HepG2 (cell line): ENCODE measurements around the gene MEGF6. TPM values are rescaled to one million over a fixed set of nuclear protein-coding genes. Genes with fewer than 3 reads are reported as not detected.

Source experiments
- ATAC-seq: fragments of 200-7000 bp; cut with Tn5 transposase; 3 replicates; pipeline ENCODE4 v1.9.1; 2020; ENCODE audit warnings: mild to moderate bottlenecking, moderate library complexity
- BruUV-seq: library from RNA; stranded (reverse); fragments of 400-500 nt; replicated peaks from 2 replicates; lab custom pipeline; 2021; lab: Mats Ljungman, UMichigan
- CTCF ChIA-PET: fragments of 300-600 bp; formaldehyde crosslinking; extraction: SDS; loops from one replicate; lab custom pipeline; 2021; ENCODE audit warnings: low total read pairs, inconsistent platforms, low intra/inter-chr PET ratio; lab: Yijun Ruan, JAX
- POLR2A ChIA-PET: fragments of 350-600 bp; sonication (Branson Sonifier 250); formaldehyde crosslinking; loops from one replicate; lab custom pipeline; 2020; ENCODE audit warnings: antibody characterized with exemption, inconsistent platforms; lab: Yijun Ruan, JAX
- DNase-seq: peaks from one replicate; pipeline ENCODE4 v3.0.0-alpha.2; 2015; ENCODE audit warnings: low spot score
- FAIRE-seq: peaks from 3 replicates; lab custom pipeline; 2011; peaks lifted over from hg19 to GRCh38; lab: Jason Lieb, UNC
- H2AFZ ChIP-seq: one replicate; pipeline ENCODE4 v1.6.1; 2011; ENCODE audit warnings: low read length, inconsistent platforms
- H3K27ac ChIP-seq: fragments of 300-600 bp; 3 replicates; pipeline ENCODE4 v1.8.0; 2011; ENCODE audit warnings: mixed run types, mild to moderate bottlenecking, mixed read lengths, low read length, inconsistent platforms; ENCODE audit not compliant: insufficient read depth; ENCODE audit errors: extremely low read length
- H3K27me3 ChIP-seq, 2 experiments: fragments of 200-600 bp in 1 of 2; 2 replicates in 1 of 2; 3 replicates in 1 of 2; pipeline versions ENCODE4 v1.6.0 to v1.8.0; 2011; ENCODE audit warnings: low read length in 2 of 2, mild to moderate bottlenecking in 2 of 2, moderate library complexity in 2 of 2, inconsistent platforms in 1 of 2; ENCODE audit not compliant: insufficient read depth in 2 of 2, control insufficient read depth in 1 of 2
- H3K36me3 ChIP-seq, 2 experiments: fragments of 200-600 bp in 1 of 2; replicated peaks in 1 of 2; 2 replicates in 1 of 2; 3 replicates in 1 of 2; pipeline versions ENCODE4 v1.5.1 to v1.8.0; 2011; ENCODE audit warnings: low read length in 2 of 2, inconsistent platforms in 1 of 2; ENCODE audit not compliant: insufficient read depth in 2 of 2, control insufficient read depth in 1 of 2
- H3K4me1 ChIP-seq: 2 replicates; pipeline ENCODE4 v1.5.1; 2012; ENCODE audit warnings: low read length, inconsistent platforms; ENCODE audit not compliant: insufficient read depth
- H3K4me2 ChIP-seq: 2 replicates; pipeline ENCODE4 v1.6.0; 2011; ENCODE audit warnings: low read depth, low read length, inconsistent platforms
- H3K4me3 ChIP-seq, 3 experiments: fragments of 200-600 bp in 1 of 3; sonication (generic), shearing (Covaris generic) in 1 of 3; replicated peaks in 1 of 3; 2 replicates each; pipeline ENCODE4 v1.5.1; 2011 to 2016; ENCODE audit warnings: low read length in 3 of 3, inconsistent platforms in 2 of 3, low read depth in 2 of 3, mild to moderate bottlenecking in 2 of 3, control low read depth in 1 of 3, mixed read lengths in 1 of 3; ENCODE audit not compliant: insufficient read depth in 1 of 3
- H3K79me2 ChIP-seq: one replicate; pipeline ENCODE4 v1.6.1; 2011; ENCODE audit warnings: low read length, inconsistent platforms; ENCODE audit not compliant: insufficient read depth
- H3K9ac ChIP-seq: 2 replicates; pipeline ENCODE4 v1.6.0; 2011; ENCODE audit warnings: mild to moderate bottlenecking, low read depth, low read length, inconsistent platforms; ENCODE audit not compliant: insufficient read depth
- H3K9me3 ChIP-seq: 2 replicates; pipeline ENCODE4 v1.5.1; 2012; ENCODE audit warnings: mild to moderate bottlenecking, low read length
- H4K20me1 ChIP-seq: 2 replicates; pipeline ENCODE4 v1.6.0; 2011; ENCODE audit warnings: inconsistent platforms, mild to moderate bottlenecking, low read length, moderate library complexity; ENCODE audit not compliant: insufficient read depth
- EEA1 ChIP-seq: sonication (generic); formaldehyde crosslinking; IDR thresholded peaks from 2 replicates; pipeline ENCODE4 v1.5.1; 2020; ENCODE audit warnings: mild to moderate bottlenecking, missing genetic modification reagents, borderline replicate concordance
- EZH2 ChIP-seq: conservative IDR thresholded peaks from 2 replicates; pipeline ENCODE4 v1.6.1; 2012; ENCODE audit warnings: mild to moderate bottlenecking, low read depth, low read length, moderate library complexity
- FOXK1 ChIP-seq: sonication (generic); formaldehyde crosslinking; IDR thresholded peaks from 2 replicates; pipeline ENCODE4 v1.4.0; 2020; ENCODE audit warnings: low read depth, missing genetic modification reagents, borderline replicate concordance
- HDAC2 ChIP-seq: sonication (generic); formaldehyde crosslinking; IDR thresholded peaks from 2 replicates; pipeline ENCODE4 v1.4.0; 2020; ENCODE audit warnings: missing genetic modification reagents
- JDP2 ChIP-seq: sonication (generic); formaldehyde crosslinking; IDR thresholded peaks from 2 replicates; pipeline ENCODE4 v1.8.1; 2022; ENCODE audit warnings: missing genetic modification reagents, borderline replicate concordance
- PHF20 ChIP-seq: sonication (generic); formaldehyde crosslinking; IDR thresholded peaks from 2 replicates; pipeline ENCODE4 v1.5.0; 2020; ENCODE audit warnings: mild to moderate bottlenecking, missing genetic modification reagents
- RNF2 ChIP-seq: fragments of 450-650 bp; conservative IDR thresholded peaks from 2 replicates; pipeline ENCODE4 v1.6.1; 2016; ENCODE audit warnings: low read depth
- SMYD3 ChIP-seq: sonication (generic); formaldehyde crosslinking; IDR thresholded peaks from 2 replicates; pipeline ENCODE4 v1.8.1; 2023; ENCODE audit warnings: mild to moderate bottlenecking, missing genetic modification reagents
- TAF15 ChIP-seq: fragments of 200-400 bp; formaldehyde crosslinking; IDR thresholded peaks from one replicate; pipeline ENCODE4 v1.6.1; 2018; ENCODE audit warnings: mild to moderate bottlenecking, low read depth, low read length; ENCODE audit not compliant: poor library complexity, severe bottlenecking
- XBP1 ChIP-seq: sonication (generic); formaldehyde crosslinking; IDR thresholded peaks from 2 replicates; pipeline ENCODE4 v1.5.0; 2020; ENCODE audit warnings: missing genetic modification reagents
- ZNF124 ChIP-seq: sonication (generic); formaldehyde crosslinking; IDR thresholded peaks from 2 replicates; pipeline ENCODE4 v1.4.0; 2020; ENCODE audit warnings: missing genetic modification reagents
- ZNF558 ChIP-seq: sonication (generic); formaldehyde crosslinking; IDR thresholded peaks from 2 replicates; pipeline ENCODE4 v1.9.0; 2022; ENCODE audit warnings: mild to moderate bottlenecking, missing genetic modification reagents, borderline replicate concordance
- ZNF703 ChIP-seq: sonication (generic); formaldehyde crosslinking; IDR thresholded peaks from 2 replicates; pipeline ENCODE4 v1.5.1; 2020; ENCODE audit warnings: missing genetic modification reagents, mild to moderate bottlenecking, moderate library complexity, borderline replicate concordance
- WGBS: methylation state at CpG from one replicate; pipeline ENCODE4 v1.1.6; 2017; ENCODE audit warnings: low lambda C conversion rate; 5-methylcytosine and 5-hydroxymethylcytosine counted together
- in situ Hi-C: cut with HindIII; loops from 2 replicates; pipeline ENCODE4 v1.10.0; 2017; ENCODE audit warnings: low pct_unique_long_range_greater_than_20kb; ENCODE audit not compliant: extremely low pct_ligation_motif_present
- intact Hi-C: fragments of 100-400 bp; cut with micrococcal nuclease; formaldehyde crosslinking; loops from one replicate; pipeline ENCODE4 v1.10.0; 2022; ENCODE audit not compliant: unreplicated experiment
- polyA plus RNA-seq, 8 experiments: library from polyadenylated mRNA; depleted of rRNA in 3 of 8; stranded (reverse) in 7 of 8; unstranded in 1 of 8; fragments of >200 nt; fragmentation: Illumina TruSeq in 4 of 8; extraction: Trizol in 4 of 8; gene quantifications; 2 replicates each; pipeline versions ENCODE4 v1.2.1 to v1.2.3, GENCODE V29; 2011 to 2016; ENCODE audit warnings: low read depth in 4 of 8, missing spikeins in 1 of 8, mixed read lengths in 1 of 8; ENCODE audit not compliant: insufficient read depth in 1 of 8
- total RNA-seq, 5 experiments: library from RNA; depleted of rRNA; stranded (reverse); fragments of >200 nt; fragmentation: Illumina TruSeq; extraction: Trizol; gene quantifications; 2 replicates each; pipeline ENCODE4 v1.2.3, GENCODE V29; 2016; ENCODE audit warnings: low read depth in 1 of 5
- TF ChIP-seq, protein P1 (sequence below): sonication (generic); formaldehyde crosslinking; IDR thresholded peaks from 2 replicates; pipeline ENCODE4 v1.4.0; 2020; ENCODE audit warnings: missing genetic modification reagents
- TF ChIP-seq, protein P2 (sequence below), 2 experiments: sonication (generic) in 1 of 2; formaldehyde crosslinking in 1 of 2; IDR thresholded peaks; 2 replicates each; pipeline versions ENCODE4 v1.4.0 to v1.6.1; 2018 to 2020; ENCODE audit warnings: missing genetic modification reagents in 2 of 2, borderline replicate concordance in 1 of 2, low read depth in 1 of 2, mild to moderate bottlenecking in 1 of 2, missing biosample characterization in 1 of 2

The MEGF6 gene
- total and polyA plus RNA-seq, 2 of the 13 experiments (the other 11 are each of a cell fraction or from before 2014, with no cell fraction given), result 1.9 TPM

DNA sequence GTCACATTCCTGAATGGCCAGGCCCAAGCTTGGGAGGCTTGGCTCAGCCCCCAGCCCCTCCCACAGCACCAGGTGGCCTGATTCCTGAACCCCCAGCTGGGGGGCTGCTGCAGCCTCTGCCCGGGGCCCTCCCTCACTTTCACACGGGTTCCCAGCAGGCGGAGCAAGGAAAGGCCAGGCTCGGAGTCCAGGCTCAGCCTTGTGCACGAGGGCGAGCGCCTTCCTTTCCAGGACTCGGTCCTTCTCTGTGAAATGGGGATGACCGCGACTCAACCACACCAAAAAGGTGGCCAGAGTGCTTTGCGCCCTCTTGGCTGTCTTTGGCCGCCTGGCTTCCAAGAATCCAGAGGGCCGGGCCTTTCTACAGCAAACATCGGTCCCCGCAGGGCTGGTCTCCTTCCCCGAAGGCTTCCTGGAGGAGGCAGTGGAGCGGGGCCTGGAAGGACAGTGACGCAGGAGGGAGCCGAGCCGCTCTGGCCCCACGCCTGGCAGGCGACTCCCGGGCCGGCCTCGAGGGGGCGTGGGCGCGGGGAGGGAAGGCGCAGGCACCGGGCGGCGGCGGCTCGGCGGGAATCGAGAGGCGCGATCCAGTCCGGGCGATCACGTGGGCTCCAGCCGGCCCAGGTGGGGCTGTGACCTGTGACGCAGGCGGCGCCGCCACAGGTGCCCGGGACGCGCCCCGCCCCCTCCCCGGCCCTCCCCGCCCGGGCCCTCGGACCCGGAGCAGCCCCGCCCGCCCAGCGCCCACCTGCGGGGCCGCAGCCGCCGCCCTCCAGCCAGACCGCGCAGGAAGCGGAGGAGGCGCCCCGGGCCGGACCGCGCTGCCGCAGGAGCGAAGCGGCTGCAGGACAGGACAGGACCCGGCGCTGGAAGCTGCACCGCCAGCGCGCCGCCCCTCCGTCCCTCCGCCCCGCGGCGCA, 157.2 kb downstream of the MEGF6 start, which contains the start of gene ARHGEF16:
TSS of gene ARHGEF16 (plus strand) at position 775 of the 920 bp plus-strand sequence. CDS start 8,420 bp downstream, outside the sequence.
- H3K4me3 ChIP-seq, result peak within 1 kb of the TSS; percentile 67 to 79 (median 70)
- CTCF ChIA-PET, result interaction anchor here (0.9 to 4.4 kb wide), 3 partner anchors 18 to 29 kb away, joined by 3 to 70 read pairs (median 57); no protein-coding TSS in a partner anchor
- DNase-seq (peak; percentile 72), FAIRE-seq (no peak), ATAC-seq (peak; percentile 17)
- in situ Hi-C loops, result no loop called here
- no peaks in the 10 kb centered on the region for H3K9me3 ChIP-seq
- H3K27me3 ChIP-seq, result no peaks in the 10 kb centered on the region
- H3K4me2 ChIP-seq, result peak within 1 kb of the TSS; percentile 99
- intact Hi-C loops, result loop anchor here (1.0 to 5.0 kb wide), 3 partner anchors 17 to 168 kb away; no protein-coding TSS in a partner anchor
- H3K27ac ChIP-seq, result peak within 1 kb of the TSS; percentile 98
- H3K4me1 ChIP-seq, result peaks cover 83% of the 10 kb centered on the region
- H2AFZ ChIP-seq, result no peak within 1 kb of the TSS
- POLR2A ChIA-PET, result interaction anchor here (1.0 to 11.4 kb wide), 6 partner anchors 9 to 31 kb away, joined by 3 to 282 read pairs (median 10); no protein-coding TSS in a partner anchor
- BruUV-seq, result no TSS peak
- H4K20me1 ChIP-seq, result no peaks in the 10 kb centered on the region; the same call in 1 of the 2 replicates
- H3K36me3 ChIP-seq, result no peaks in the 10 kb centered on the region
- peak within 1 kb of the TSS; percentile 86 for H3K9ac ChIP-seq
- peaks cover 24% of the 10 kb centered on the region for H3K79me2 ChIP-seq
- 13% methylated on average over 9 of the region's 84 CpGs for WGBS
- TF ChIP-seq XBP1 (CRISPR knock-in tag) (no peak), TAF15 (no peak), RNF2 (peak; percentile 76; the same call in 1 of the 2 replicates), ZNF558 (CRISPR knock-in tag) (peak; percentile 41; the same call in 1 of the 2 replicates), JDP2 (CRISPR knock-in tag) (peak; percentile 33; the same call in 1 of the 2 replicates), EEA1 (0 out of 2 replicates have a peak, but pooled peaks have one; percentile 13), EZH2 (no peak), HDAC2 (CRISPR knock-in tag) (peak; percentile 75; the same call in 1 of the 2 replicates), ZNF124 (CRISPR knock-in tag) (no peak; the same call in 1 of the 2 replicates), FOXK1 (no peak), ZNF703 (CRISPR knock-in tag) (peak; percentile 52; the same call in 1 of the 2 replicates), SMYD3 (0 out of 2 replicates have a peak, but pooled peaks have one; percentile 34), PHF20 (CRISPR knock-in tag) (0 out of 2 replicates have a peak, but pooled peaks have one; percentile 30)
- TF ChIP-seq, protein P1, sequence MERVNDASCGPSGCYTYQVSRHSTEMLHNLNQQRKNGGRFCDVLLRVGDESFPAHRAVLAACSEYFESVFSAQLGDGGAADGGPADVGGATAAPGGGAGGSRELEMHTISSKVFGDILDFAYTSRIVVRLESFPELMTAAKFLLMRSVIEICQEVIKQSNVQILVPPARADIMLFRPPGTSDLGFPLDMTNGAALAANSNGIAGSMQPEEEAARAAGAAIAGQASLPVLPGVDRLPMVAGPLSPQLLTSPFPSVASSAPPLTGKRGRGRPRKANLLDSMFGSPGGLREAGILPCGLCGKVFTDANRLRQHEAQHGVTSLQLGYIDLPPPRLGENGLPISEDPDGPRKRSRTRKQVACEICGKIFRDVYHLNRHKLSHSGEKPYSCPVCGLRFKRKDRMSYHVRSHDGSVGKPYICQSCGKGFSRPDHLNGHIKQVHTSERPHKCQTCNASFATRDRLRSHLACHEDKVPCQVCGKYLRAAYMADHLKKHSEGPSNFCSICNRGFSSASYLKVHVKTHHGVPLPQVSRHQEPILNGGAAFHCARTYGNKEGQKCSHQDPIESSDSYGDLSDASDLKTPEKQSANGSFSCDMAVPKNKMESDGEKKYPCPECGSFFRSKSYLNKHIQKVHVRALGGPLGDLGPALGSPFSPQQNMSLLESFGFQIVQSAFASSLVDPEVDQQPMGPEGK (CRISPR knock-in tag), result peak; percentile 12
- TF ChIP-seq, protein P2, sequence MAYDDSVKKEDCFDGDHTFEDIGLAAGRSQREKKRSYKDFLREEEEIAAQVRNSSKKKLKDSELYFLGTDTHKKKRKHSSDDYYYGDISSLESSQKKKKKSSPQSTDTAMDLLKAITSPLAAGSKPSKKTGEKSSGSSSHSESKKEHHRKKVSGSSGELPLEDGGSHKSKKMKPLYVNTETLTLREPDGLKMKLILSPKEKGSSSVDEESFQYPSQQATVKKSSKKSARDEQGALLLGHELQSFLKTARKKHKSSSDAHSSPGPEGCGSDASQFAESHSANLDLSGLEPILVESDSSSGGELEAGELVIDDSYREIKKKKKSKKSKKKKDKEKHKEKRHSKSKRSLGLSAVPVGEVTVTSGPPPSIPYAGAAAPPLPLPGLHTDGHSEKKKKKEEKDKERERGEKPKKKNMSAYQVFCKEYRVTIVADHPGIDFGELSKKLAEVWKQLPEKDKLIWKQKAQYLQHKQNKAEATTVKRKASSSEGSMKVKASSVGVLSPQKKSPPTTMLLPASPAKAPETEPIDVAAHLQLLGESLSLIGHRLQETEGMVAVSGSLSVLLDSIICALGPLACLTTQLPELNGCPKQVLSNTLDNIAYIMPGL (CRISPR knock-in tag; IDR thresholded peaks at IDR 0.05; ENCODE audit: borderline replicate concordance in 1 of 2, low read depth in 1 of 2), result 0 out of 4 replicates have a peak, but pooled peaks of 1 of the 2 experiments have one; percentile 17
